T-helper 2 cell (primary cell): ENCODE measurements around the gene AP3S2.
A peak's percentile ranks its signal among the peaks of the same experiment; 100 is the strongest.
"Not testable (repeated sequence)": the region's sequence is repeated elsewhere in the genome, so short reads cannot be mapped to it uniquely, and the experiment has no call there.

ENCODE experiments used
- DNase-seq, 5 experiments: peaks; one replicate each; pipeline versions ENCODE4 v3.0.0 to v3.0.0-alpha.2; 2012 to 2022
- total RNA-seq, 2 donors: gene quantifications; one replicate each; lab custom pipeline; 2026; lab: John Stamatoyannopoulos, UW

AP3S2 gene
- 9.4 to 12.4 reads per million in 2 donors for total RNA-seq

DNA sequence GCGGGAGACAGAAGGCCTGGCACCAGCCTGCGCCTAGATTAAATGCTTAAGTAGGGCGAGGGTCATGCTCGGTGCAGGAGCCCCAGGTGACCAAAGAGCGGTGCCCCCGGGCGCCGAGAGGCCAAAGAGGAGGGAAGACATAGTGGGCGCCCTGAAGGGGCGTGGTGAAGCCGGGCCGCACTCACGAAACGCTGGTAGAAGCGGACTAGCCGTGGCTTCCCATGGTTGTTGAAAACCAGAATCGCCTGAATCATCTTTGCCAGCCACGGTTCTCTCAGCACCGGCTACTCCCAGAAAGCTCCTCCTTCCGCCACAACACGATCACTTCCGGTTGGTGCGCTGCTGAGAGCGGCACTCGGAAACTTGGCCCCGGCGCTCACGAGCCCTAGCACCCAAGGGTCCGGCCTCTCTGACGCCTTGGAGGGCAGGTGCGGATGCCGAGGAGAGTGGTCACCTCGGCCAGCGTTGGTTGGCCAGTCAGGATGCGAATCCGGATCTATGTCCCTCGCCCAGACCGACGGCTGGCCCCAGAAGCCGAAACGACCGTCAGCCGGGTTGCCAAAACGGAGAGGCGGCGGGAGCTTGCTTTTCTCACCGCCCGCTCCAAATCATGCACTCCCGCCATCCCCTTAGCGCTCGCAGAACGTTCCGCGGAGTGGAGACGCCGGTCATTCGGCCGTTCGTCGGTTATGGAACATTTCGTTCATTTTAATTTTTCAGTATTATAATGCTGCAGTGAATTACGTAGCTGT lies at the start of gene AP3S2:
Gene AP3S2 (minus strand): TSS at position 299 of the 752 bp plus-strand sequence. CDS start 45 bp downstream, at position 254.
- DNase-seq, result peak; percentile 63 to 95 (median 78)

DNA sequence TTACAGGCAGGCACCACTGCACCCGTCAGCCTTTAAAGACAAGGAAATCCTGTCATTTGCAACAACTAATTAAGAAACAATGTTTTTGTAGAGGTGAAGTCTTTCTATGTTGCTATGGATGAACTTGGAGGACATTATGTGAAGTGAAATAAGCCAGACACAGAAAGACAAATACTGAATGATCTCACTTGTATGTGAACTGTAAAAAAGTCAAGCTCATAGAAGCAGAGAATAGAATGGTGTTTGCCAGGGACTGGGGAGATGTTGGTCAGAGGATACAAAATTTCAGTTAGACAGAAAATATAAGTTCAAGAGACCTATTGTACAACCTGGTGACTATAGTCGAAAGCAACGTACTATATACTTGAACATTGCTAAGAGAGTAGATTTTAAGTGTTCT lies 46.1 kb upstream of the AP3S2 start:
- DNase-seq, result no peak

DNA sequence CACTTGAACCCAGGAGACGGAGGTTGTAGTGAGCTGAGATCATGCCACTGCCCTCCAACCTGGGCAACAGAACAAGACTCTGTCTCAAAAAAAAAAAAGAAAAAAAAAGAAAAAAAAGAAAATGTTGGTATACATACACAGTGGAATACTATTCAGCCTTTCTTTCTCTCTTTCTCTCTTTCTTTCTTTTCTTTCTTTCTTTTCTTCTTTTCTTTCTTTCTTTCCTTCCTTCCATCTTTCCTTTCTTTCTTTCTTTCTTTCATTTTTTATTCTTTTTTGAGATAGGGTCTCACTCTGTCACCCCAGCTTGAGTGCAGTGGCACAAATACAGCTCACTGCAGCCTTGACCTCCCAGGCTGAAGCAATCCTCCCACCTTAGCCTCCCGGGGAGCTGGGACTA lies 45.6 kb upstream of the AP3S2 start:
- DNase-seq, result not testable (repeated sequence)

DNA sequence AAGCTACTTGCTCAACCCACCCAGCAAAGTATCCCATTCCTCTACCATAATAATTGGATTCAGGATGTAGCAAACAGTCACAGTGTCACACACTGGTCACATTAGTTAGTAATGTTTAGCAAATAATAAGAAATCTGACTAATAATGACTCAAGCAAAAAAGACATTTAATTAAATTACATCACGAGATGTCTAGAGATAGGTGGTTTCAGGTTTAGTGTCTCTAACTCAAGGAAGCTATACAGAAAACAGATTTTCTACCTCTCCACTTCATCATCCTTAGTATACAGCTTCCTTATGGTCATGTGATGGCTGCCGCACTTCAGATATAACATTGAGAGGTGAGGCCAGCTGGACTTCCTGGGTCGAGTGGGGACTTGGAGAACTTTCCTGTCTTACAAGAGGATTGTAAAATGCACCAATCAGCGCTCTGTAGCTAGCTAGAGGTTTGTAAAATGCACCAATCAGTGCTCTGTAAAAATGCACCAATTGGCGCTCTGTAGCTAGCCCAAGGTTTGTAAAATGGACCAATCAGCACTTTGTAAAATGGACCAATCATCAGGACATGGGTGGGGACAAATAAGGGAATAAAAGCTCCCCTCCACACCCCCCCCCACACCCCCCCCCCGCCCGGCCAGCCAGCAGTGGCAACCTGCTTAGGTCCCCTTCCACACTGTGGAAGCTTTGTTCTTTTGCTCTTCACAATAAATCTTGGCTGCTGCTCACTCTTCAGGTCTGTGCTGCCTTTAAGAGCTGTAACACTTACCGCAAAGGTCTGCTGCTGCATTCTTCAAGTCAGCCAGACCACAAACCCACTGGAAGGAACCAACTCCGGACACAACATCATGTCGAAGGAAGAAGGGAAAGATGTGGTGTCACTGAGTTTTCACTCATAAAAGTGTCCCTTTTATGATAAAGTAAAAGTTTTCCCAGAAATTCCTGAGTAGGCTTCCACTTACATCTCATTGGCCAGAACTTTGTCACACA lies 43.9 kb upstream of the AP3S2 start:
- DNase-seq, result peak in 1 of 5 experiments; percentile 43

DNA sequence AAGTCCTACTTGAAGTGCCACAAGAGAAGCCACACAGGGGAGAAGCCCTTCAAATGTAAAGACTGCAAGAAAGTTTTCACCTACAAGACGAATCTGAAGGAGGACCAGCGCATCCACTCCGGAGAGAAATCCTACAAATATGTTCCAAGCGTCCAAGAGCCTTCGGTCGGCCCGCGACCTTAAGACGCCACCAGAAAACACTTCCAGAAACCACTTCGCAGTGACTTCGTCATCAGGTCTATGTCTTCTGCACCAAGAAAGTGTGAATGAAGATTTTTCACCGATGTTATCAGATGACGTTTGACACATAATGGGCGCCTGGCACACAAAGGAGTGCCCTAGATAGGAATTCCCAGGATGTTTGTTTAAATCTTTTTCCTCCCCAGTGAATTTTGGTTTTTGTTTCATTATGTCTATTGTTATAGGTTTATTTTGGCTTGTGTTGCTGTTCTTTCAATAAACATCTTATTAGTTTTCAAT lies 43.0 kb upstream of the AP3S2 start:
- peak in 1 of 5 experiments; percentile 27 for DNase-seq

DNA sequence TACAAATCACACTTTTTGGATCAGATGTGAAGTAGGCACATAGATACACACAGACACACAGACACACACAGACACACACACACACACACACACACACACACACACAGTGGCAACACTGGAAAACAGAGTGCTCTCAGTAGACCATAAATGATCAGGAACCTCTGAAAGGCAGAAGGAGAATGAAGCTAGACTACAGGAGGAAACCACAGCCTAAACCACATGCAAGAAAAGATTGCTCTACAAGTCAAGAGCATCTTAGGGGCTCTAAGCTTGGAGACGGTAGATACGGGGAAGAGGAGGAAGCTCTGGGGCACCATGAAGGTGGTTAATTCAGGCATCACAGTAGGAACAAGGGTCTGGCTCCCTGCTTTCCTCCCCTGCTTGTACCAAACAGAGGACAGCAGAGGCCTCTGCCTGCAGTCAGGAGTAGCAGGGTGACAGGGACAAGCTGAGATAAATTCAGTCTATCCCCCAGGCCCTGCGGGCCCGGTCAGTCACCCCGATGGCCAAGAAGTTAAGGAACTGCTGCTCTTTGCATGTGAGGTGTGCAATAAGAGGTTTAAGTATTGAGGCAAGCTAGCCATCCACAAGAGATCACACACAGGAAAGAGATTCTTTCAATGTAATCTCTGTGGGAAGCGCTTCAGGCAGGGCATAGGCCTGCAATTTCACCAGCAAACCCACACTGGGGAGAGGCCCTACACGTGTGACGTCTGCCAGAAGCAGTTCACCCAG lies 42.4 kb upstream of the AP3S2 start:
- DNase-seq, result peak in 2 of 5 experiments; percentile 8 to 90

DNA sequence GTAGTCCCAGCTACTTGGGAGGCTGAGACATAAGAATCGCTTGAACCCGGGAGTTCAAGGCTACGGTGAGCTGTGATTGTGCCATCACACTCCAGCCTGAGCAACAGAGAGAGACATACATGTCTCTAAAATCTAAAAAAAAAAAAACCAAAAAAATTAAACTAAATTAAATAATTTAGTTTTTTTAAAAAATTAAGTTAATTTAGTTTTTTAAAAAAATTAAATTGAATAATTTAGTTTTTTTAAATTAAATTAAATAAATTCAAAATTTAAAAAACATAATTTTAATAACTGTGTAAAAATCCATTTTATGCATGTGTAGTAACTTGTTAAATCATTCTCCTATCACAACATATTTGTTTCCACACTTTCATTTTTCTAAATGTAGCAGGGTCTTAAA lies 39.1 kb upstream of the AP3S2 start:
- DNase-seq, result no peak

DNA sequence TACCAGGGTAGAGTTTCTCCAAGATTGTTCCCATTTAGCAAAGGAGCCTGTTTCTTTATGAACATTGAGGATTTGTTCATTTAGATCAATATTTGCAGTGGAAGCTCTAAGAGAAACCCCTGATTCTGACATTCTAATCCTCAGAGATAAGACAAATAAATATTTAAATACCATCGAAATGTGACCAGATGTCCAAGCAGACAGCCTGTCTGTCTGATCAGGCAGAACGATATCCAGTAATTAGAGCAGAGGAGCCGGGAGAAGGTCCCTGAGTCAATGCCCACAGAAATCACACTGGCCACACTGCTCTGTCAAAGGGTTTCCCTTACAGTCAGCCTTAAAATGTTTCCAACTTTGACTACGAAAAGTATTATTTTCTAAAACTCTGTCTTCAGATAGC lies 34.6 kb upstream of the AP3S2 start:
- no peak for DNase-seq

DNA sequence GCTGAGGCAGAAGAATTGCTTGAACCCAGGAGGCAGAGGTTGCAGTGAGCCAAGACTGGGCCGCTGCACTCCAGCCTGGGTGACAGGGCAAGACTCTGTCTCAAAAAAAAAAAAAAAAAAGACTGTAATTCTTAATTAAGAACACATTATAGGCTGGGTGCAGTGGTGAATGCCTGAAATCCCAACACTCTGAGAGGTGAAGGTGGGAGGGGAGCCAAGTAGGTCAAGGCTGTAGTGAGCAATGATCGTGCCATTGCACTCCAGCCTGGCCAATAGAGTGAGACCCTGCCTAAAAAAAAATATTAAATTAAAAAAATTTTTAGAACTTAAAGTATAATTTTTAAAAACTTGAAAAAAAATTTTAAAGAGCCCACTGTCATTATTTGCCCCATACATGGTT lies 32.4 kb upstream of the AP3S2 start:
- no peak for DNase-seq

DNA sequence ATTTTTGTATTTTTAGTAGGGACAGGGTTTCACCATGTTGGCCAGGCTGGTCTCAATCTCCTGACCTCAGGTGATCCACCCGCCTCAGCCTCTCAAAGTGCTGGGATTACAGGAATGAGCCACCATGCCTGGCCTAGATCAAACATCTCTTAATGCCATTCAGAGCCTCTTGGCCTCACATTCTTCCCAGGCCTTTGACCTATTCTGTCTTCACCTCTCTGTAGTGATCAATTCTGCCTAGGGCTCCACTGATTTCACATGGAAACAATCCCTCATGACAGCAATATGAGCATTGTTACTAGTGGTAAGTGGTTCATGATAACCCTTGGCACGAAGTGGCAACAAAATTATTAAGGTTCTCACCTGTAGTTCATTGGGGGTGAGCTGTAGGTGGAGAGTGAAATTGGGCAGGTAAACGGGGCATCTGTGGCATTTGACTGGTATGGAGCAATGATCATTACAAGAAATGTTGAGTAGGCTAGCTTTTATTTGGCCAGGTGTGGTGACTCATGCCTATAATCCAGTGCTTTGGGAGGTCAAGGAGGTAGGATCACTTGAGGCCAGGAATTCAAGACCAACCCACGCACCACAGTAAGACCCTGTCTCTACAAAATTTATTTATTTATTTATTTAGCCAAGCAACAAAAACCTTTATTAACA lies 23.8 kb upstream of the AP3S2 start:
- no peak for DNase-seq

DNA sequence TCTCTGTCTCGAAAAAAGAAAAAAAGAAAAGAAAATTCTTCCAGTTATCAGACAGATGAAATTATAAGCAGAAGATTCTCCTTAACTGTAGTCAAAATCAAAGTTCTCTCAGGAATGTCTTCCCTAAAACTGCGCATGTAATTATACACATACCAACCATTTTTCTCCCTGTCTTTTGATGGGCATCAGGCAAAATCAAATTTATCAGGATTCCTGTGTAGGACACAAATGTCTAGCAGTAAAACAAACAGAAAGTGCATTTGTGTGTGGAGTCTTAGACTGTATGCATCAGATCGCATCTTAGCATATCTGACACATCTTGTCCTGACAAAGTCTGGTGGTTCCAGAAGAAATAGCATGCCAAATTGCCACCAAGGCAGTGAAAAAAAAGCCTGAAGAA lies 22.9 kb upstream of the AP3S2 start:
- DNase-seq, result no peak

DNA sequence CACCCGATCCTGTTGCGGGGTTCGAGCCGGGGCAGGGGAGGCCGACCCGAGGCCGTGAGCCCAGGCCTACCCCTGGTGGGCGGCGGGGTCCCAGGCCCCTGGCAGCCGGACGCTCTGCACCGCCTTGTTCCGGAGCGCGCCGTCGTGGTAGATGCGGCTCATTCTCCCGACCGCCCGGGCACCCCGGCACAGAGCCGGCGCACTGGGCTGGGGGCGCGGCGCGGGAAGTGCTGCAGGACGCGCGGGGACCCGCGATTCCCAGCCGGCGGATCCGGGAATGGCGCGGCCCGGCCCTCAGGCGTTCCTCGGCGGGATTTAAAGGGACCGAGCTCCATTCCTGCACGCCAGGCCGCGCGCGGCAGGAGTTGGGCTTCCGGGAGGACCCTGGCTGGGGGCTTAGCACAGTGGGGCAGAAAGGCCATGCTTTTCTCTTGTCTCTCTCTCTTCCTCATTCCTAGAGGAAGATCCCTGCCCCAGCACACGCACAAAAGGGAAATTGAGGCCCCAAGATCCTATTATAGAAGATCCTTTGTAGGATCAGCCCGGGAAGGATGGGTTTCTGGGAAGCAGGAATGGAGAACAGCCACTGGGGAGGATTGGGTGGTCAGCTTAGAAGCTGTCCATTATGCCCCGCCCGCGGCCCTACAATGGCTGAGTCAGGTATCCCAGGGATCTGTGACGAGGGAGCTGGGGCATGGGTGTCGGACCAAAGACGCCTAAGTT lies 19.0 kb upstream of the AP3S2 start, which contains the start of gene ARPIN:
Gene ARPIN (minus strand): TSS at position 279 of the 723 bp plus-strand sequence. CDS start 117 bp downstream, at position 162.
- peak in 1 of 5 experiments; percentile 17 for DNase-seq

DNA sequence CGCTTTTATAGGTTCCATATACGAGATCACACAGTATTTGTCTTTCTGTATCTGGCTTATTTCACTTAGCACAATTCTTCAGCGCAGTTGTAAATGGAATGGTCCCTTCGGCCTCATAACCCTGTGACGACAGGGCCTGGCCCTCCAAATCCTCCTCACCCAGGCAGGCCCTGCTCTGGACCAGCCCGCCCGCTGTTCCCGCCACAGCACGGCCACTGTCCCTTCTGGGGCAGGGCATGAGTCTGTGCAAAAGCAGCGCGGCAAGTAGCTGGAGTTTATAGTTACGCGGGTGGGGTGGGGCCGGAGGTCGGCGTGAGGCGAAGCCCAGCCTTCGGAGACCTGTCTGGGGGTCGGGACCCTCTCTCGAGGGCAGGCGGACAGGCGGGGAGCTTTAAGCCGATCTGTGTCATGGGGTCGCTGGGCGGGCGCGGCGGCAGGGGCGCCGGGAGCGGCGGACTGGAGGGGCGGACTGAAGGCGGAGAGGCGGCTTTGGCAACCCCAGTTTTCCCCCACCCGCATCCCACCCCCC lies 18.4 kb upstream of the AP3S2 start:
- no peak for DNase-seq

DNA sequence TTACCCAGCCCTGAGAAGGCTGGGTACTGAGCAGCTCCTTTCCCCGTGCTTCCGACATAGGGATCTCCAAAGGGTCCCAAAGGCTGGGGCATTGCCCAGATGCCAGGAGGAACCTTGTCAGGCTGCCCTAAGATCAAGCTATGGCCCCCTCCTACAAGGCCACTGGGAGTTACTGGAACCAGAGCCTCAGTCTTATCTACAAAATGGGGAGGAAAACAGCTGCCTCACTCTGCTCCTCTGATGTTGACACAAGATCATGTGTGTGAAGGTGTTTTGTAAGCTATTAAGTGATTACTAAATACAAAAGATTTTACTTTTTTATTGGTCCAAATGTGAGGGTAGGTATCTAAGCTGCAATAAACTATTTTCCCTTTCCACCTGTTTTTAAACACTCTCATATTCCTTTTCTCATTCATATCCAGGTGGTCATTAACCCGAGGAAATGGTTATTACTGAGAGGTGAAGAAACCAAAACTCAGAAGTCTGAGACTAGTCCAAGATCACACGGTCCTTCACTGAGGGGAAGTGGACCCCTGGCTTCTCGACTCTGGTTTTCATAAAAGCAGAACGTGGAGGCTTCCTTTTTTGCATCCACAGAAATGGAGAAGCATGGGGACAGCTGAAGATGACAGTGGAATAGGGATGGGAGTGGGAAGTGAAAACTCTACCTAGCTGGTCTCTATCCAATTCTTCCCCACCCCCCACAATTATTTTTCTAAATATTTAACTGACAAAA lies 17.3 kb upstream of the AP3S2 start:
- DNase-seq, result no peak

DNA sequence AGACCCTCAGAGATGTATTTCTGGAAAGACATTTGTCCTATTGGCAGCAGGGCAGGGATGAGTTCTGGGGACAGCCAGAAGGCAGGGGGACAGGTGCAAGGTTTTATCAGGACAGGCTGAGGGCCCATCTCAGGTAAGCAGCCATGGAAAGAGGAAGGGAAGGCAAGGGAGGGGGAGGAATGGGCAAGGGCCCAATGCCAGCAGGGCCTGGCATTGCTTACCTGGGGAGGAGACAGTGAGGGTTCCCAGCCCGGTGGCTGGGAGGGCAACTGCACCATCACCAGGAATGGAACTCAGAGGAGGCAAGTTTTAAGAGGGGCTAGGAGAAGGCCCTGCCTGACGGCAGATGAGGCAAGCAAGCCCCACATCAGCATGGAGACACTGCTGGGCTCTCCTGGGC lies 15.8 kb upstream of the AP3S2 start:
- DNase-seq, result no peak

DNA sequence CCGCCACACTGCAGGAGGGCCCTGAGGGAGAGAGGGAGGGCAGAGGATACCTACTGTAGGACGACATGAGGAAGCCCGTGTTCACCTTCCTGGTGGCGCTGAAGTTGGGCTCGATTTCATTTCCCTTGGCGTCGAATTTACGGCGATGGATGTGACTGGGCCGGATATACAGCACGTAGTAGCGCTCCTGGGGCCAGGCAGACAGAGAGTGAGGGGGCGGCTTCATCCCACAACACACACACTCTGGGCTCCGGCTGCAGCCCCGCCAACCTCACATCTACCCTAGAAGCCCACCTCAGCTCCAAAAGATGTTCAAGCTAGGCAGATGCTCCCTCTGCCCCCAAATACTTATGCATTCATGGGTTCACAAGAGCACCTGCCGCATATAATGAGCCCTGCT lies 14.4 kb upstream of the AP3S2 start:
- DNase-seq, result no peak

DNA sequence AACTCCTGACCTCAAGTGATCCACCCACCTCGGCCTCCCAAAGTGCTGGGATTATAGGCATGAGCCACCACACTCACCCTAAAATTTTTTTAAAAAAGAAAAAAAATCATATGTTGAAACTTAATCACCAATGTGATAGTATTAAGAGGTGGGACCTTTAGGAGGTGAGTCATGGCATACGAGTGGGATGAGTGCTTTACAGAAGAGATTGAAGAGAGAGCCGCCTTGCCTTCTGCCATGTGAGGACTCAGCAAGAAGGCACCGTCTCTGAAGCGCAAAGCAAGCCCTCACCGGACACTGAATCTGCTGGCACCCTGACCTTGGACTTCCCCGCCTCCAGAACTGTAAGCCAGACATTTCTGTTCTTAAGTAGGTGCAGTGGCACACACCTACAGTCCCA lies 13.5 kb upstream of the AP3S2 start:
- no peak for DNase-seq

DNA sequence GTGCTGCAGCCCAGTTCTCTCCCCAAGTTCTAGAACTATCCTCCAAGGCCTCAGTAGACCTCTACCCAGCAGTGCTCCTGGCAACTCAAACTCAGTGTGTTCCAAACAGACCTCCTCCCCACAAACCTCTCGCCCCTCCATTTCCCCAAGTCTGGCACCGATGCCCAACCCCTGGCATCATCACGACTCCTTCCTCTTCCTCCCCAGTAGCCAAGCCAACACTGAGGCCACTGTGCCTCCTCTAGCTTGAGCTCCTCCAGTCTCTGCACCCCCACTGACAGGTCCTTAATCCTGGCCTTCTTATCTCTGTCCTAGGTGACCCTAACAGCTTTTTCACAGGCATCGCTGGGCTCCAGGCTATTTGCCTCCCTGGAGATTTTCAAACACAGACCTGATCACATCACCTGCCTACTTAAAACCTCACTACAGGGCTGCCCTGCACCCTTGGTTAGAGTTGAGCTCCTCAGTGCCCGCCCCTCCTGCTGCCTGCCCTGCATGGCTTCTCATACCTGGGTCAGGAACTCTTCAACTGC lies 12.1 kb upstream of the AP3S2 start:
- DNase-seq, result no peak

DNA sequence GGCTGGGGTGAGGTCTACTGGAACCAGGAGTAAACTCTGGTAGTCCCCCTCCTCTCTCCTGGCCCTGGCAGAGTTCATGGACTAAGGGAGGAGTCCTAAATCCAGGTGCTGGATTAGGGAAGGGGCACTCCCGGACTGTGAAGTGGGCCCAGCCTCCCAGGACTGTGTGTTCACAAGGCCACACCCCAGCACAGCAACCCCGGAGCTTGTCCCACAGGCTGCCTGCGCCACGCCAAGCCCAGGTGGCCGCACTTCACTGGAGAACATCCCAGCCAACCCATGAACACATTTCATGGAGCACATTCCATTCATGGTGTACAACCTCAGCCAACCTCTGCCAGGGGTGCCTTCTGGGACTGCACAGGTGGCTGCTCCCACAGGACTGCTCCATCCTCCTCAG lies 10.7 kb upstream of the AP3S2 start:
- no peak for DNase-seq

DNA sequence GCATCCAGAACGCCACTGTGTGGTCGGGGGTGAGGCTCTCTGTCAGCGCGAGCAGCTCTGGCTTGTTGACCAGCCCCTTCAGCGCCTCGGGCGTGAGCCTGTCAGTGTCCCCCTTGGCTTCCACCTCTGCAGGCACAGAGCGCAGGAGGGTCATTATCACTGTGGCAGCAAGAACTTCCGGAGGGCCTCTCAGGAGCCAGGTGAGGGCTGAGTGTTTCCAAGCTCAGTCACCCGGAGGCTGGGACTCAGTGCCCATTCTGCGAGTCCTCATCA lies 10.0 kb upstream of the AP3S2 start:
- no peak for DNase-seq
